ENCODE data around the gene ZNF212.
"Not testable (repeated sequence)": the region's sequence is repeated elsewhere in the genome, so short reads cannot be mapped to it uniquely, and the experiment has no call there.

ZNF212 gene

GRCh38 chr7:149220534-149220933 is 18.9 kb upstream of the ZNF212 start:
- no peak for TF ChIP-seq CTCF (IDR thresholded peaks at IDR 0.05; ENCODE audit: insufficient read depth, low read depth, low read length, missing control alignments)
- H3K4me3 ChIP-seq (ENCODE audit: low read depth, low read length) = no peak overlapping the region
- DNase-seq (ENCODE audit: low read depth) = no peak

GRCh38 chr7:149223176-149223575 is 16.3 kb upstream of the ZNF212 start:
- no peak overlapping the region for H3K4me3 ChIP-seq (ENCODE audit: low read depth, low read length)
- no peak for TF ChIP-seq CTCF (IDR thresholded peaks at IDR 0.05; ENCODE audit: insufficient read depth, low read depth, low read length, missing control alignments)
- DNase-seq (ENCODE audit: low read depth) = no peak

GRCh38 chr7:149223761-149224160 is 15.7 kb upstream of the ZNF212 start:
- no peak overlapping the region for H3K4me3 ChIP-seq (ENCODE audit: low read depth, low read length)
- no peak for DNase-seq (ENCODE audit: low read depth)
- TF ChIP-seq CTCF (IDR thresholded peaks at IDR 0.05; ENCODE audit: insufficient read depth, low read depth, low read length, missing control alignments) = no peak

- no peak for TF ChIP-seq CTCF (IDR thresholded peaks at IDR 0.05; ENCODE audit: insufficient read depth, low read depth, low read length, missing control alignments)
These were observed 15.1 kb upstream of the ZNF212 start for GRCh38 chr7:149224352-149224751.

DNA sequence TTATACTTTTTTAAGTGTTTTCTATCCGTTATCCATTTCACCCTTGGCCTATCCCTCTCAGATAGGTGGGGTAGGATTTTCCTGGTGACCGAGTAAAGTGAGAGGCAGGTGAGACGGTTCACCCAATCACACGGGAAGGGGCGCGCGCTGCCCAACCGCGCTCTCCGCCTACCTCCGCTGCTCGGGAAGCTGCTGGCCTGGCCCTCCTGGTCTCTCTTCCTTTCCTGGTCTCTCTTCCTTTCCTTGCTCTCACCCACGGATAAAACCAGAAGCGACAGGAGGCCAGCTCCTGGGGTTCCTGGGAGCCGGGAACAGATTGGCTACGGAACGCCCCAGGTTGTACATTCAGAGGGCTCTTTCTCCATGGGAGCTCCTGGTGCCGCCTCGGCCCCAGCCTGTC is 14.3 kb upstream of the ZNF212 start:
- no peak for TF ChIP-seq CTCF (IDR thresholded peaks at IDR 0.05; ENCODE audit: insufficient read depth, low read depth, low read length, missing control alignments)
- DNase-seq (ENCODE audit: low read depth) = no peak
- no peak overlapping the region for H3K4me3 ChIP-seq (ENCODE audit: low read depth, low read length)

More at GRCh38 chr7:149224352-149224751, 15.1 kb upstream of the ZNF212 start:
- DNase-seq (ENCODE audit: low read depth) = no peak
- no peak overlapping the region for H3K4me3 ChIP-seq (ENCODE audit: low read depth, low read length)

- TF ChIP-seq CTCF (IDR thresholded peaks at IDR 0.05; ENCODE audit: insufficient read depth, low read depth, low read length, missing control alignments) = no peak
- H3K4me3 ChIP-seq (ENCODE audit: low read depth, low read length) = no peak overlapping the region
- no peak for DNase-seq (ENCODE audit: low read depth)
These were observed 13.8 kb upstream of the ZNF212 start for GRCh38 chr7:149225656-149226055.

DNA sequence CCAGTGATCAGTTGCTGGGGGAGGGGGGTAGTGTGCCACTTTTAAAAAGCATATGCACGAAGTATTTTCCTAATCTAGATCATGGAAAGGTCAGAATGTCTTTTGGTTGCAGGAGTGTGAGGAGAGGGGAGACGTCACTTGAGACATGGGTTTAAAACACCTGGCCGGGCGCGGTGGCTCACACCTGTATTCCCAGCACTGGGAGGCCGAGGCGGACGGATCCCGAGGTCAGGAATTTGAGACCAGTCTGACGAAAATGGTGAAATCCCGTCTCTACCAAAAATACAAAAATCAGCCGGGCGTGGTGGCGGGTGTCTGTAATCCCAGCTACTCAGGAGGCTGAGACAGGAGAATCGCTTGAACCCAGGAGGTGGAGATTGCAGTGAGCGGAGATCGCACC is 13.1 kb upstream of the ZNF212 start:
- H3K4me3 ChIP-seq (ENCODE audit: low read depth, low read length); DNase-seq (ENCODE audit: low read depth): not testable (repeated sequence)

All from GM12865 (cell line).